ENCODE measurements around the gene PHYKPL. TPM values are rescaled to one million over a fixed set of nuclear protein-coding genes. Genes with fewer than 3 reads are reported as not detected.

Gene PHYKPL
- polyA plus RNA-seq (2012; ENCODE audit: low read depth, missing spikeins): 24.9 TPM

DNA sequence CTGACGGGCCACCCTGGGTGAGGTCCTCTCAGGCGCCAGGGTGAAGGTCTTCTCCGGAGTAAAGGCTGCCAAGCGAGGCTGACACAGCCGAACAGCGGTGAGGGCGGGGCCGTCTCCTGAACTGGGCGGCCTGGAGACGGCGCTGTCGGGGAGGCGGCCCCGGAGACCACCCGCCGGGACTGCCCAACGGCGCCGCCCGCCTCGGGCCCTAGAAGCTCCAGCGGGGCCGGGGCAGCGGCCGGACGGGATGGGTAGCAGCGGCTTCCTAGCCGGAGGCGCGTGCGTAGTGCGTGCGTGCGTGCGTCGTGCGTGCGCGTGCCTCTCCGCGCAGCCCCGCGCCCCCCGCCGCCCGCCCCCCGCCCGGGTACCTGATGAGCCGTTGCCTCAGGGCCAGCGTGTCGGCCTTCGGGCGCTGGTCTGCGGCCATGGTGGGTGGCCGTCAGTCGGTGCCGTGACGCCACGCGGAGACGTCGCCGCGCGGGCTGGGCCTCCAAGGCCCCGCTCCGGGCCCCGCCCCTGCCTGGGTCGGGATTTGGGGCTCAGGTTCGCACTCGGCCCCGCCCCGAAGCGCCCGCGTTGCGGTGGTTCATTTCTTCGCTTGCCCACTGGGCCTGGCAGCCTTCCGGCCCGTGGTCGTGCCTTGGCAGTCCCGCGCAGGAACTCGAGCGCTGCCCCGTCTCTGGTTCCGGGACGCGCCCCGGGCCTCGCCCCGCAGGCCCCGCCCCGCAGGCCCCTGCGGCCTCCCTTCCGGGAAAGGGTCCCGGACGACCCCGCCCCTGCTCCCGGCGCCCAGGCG, at the start of gene PHYKPL:
Gene PHYKPL (minus strand): TSS at position 679 of the 796 bp plus-strand sequence. CDS start 252 bp downstream, at position 427.
- TF ChIP-seq SPI1 (IDR thresholded peaks at IDR 0.05; ENCODE audit: low read depth, low read length) (no peak), POU2F2 (IDR thresholded peaks at IDR 0.05; ENCODE audit: low read depth, low read length) (0 out of 2 replicates have a peak, but pooled peaks have one; percentile 25), POLR2AphosphoS5 (IDR thresholded peaks at IDR 0.05; ENCODE audit: low read depth, low read length) (0 out of 2 replicates have a peak, but pooled peaks have one; percentile 41), PAX5 (IDR thresholded peaks at IDR 0.05; ENCODE audit: insufficient read depth, low read length, severe bottlenecking) (no peak), POLR2A (IDR thresholded peaks at IDR 0.05; ENCODE audit: low read depth, low read length) (peak; percentile 61)
- peak; percentile 89 for FAIRE-seq
- peak; percentile 76 for DNase-seq (ENCODE audit: insufficient read length, low spot score)

DNA sequence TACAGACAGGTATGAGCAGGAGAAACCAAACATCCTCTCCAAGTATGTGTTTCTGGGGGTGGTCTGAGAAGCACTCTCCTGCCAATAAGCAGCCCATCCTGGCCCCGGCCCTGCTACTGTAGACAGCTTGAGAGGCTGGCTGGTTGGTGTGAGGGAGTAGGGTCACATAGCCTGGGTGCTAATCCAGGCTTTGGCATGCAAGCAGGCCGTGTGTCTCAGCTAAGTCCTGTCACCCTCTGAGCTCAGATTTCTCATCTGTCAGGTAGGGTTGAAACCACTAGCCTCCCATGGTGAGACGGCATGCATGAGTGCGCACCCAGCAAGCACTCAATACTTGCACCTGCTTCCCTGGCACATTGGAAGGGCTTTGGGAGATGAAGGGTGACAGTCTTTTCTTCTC, 49.8 kb upstream of the PHYKPL start:
- DNase-seq (ENCODE audit: insufficient read length, low spot score) (no peak), FAIRE-seq (no peak)
- no peak for TF ChIP-seq PAX5 (IDR thresholded peaks at IDR 0.05; ENCODE audit: insufficient read depth, low read length, severe bottlenecking)
- TF ChIP-seq SPI1 (IDR thresholded peaks at IDR 0.05; ENCODE audit: low read depth, low read length): no peak
- TF ChIP-seq TAF1 (IDR thresholded peaks at IDR 0.05; ENCODE audit: low read depth, low read length): no peak
- no peak for TF ChIP-seq POLR2AphosphoS5 (IDR thresholded peaks at IDR 0.05; ENCODE audit: low read depth, low read length)
- no peak for TF ChIP-seq POU2F2 (IDR thresholded peaks at IDR 0.05; ENCODE audit: low read depth, low read length)
- no peak for TF ChIP-seq POLR2A (IDR thresholded peaks at IDR 0.05; ENCODE audit: low read depth, low read length)

DNA sequence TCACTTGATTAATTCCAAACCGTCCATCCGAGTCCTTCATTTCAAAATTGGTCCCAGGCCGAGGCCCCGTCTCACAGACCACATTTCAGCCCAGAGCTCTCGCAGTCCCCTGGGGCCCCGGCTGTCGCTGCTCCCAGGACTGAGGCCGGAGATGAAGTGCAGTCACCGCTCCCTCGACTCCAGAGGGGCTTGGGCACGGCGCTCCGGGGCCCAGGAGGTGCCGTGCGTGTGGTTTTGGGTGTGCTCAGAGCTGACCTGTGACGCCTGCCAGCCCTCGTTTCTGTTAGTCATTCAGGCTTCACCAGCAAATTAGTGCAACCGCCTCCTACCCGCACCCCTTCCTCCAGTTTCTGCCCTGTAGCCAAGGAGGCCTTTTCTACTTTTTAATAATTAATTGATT, 48.7 kb upstream of the PHYKPL start:
- DNase-seq (ENCODE audit: insufficient read length, low spot score) (no peak), FAIRE-seq (no peak)
- TF ChIP-seq POLR2A (IDR thresholded peaks at IDR 0.05; ENCODE audit: low read depth, low read length) (no peak), TAF1 (IDR thresholded peaks at IDR 0.05; ENCODE audit: low read depth, low read length) (no peak), POLR2AphosphoS5 (IDR thresholded peaks at IDR 0.05; ENCODE audit: low read depth, low read length) (no peak), PAX5 (IDR thresholded peaks at IDR 0.05; ENCODE audit: insufficient read depth, low read length, severe bottlenecking) (no peak), SPI1 (IDR thresholded peaks at IDR 0.05; ENCODE audit: low read depth, low read length) (no peak), POU2F2 (IDR thresholded peaks at IDR 0.05; ENCODE audit: low read depth, low read length) (no peak)

DNA sequence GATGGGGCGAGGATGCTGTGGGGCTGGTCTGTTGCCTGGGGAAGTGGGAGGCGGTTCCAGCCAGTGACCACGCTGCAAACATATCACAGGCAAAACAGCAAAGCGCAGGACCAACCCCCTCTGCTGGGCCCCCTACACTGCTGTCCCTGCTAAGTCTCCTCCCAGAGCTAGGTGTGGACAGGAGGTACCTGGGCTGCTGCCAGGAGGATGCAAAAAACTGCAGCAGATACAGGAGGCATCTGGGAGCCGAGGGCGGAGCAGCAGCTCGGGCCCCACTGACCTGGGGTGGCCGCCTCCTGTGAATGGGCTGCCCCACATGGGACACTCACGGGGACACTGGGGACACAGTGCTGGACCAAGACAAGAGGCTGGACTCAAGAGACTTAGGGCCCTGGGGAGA, 48.0 kb upstream of the PHYKPL start:
- no peak for TF ChIP-seq POLR2A (IDR thresholded peaks at IDR 0.05; ENCODE audit: low read depth, low read length)
- no peak for TF ChIP-seq TAF1 (IDR thresholded peaks at IDR 0.05; ENCODE audit: low read depth, low read length)
- no peak for DNase-seq (ENCODE audit: insufficient read length, low spot score)
- no peak for FAIRE-seq

DNA sequence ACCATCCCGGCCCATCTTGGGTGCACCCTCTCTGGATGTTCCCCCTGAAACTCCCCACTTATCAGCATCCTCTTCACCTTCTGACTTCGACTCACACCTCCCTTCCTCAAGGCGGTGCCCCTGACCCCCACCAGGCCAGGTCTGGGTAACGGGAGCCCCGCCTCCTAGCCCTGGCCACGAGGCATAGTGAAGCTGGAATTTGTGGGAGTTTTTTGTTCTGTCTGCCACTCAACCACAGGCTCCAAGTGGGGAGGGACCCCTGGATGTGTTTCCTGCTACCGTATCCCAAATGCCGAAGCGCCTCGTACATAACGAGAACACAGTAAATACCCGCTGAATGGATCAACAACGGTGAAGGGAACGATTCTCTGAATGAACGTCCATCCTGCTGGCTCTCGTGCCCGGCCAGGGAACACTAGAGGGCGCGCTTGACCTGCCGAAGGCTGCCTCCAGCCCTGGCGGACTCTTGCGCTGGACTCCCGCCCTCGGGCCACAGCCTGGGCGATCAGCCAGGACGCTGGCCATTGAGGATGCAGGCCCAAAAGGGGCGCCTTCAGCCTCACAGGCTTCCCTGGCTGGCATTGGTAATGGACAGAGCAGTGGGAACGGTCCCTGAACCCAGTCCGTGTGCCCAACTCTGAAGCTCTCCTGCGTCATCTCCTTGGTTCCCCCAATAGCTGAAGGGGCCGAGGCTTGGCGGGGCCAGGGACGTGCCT, 47.3 kb upstream of the PHYKPL start:
- TF ChIP-seq POU2F2 (IDR thresholded peaks at IDR 0.05; ENCODE audit: low read depth, low read length): no peak
- TF ChIP-seq SPI1 (IDR thresholded peaks at IDR 0.05; ENCODE audit: low read depth, low read length): no peak
- TF ChIP-seq TAF1 (IDR thresholded peaks at IDR 0.05; ENCODE audit: low read depth, low read length): no peak
- TF ChIP-seq POLR2AphosphoS5 (IDR thresholded peaks at IDR 0.05; ENCODE audit: low read depth, low read length): no peak
- TF ChIP-seq PAX5 (IDR thresholded peaks at IDR 0.05; ENCODE audit: insufficient read depth, low read length, severe bottlenecking): no peak
- TF ChIP-seq POLR2A (IDR thresholded peaks at IDR 0.05; ENCODE audit: low read depth, low read length): no peak
- DNase-seq (ENCODE audit: insufficient read length, low spot score) (peak; percentile 90), FAIRE-seq (peak; percentile 81)

DNA sequence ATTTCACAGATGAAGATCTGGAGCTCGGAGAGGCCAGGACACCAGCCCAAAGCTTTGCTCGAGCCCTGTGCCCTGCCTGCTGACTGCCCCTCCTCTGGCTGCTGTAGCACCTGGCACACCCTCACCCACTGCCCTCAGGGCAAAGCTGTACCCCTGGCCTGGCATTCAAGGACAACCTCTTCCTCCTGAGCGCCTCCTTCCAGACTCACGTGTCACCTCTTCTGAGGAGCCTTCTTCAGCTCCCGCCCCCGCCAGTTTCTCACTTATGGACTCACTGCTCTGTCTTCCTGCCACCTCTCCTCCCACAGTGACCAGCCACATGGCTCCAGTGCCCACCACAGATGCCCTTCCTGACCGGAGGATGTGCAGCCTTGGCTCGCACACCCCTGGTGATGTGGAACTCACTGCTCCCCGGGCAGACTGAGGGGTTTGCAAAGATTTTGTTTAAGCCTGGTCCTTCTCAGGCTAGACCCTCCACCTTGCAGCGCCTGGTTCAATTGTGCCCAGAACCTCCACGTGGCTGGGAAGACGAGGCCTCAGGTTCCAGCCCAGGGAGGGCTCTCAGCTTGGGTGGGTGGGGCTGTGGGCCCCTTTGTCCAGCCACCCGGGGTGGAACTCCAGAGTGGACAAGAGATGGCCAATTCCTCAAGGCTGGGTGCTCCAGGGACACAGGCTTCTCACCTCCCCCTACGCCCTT, 46.6 kb upstream of the PHYKPL start:
- FAIRE-seq: no peak
- TF ChIP-seq SPI1 (IDR thresholded peaks at IDR 0.05; ENCODE audit: low read depth, low read length) (no peak), TAF1 (IDR thresholded peaks at IDR 0.05; ENCODE audit: low read depth, low read length) (no peak), POLR2A (IDR thresholded peaks at IDR 0.05; ENCODE audit: low read depth, low read length) (no peak), POU2F2 (IDR thresholded peaks at IDR 0.05; ENCODE audit: low read depth, low read length) (no peak), PAX5 (IDR thresholded peaks at IDR 0.05; ENCODE audit: insufficient read depth, low read length, severe bottlenecking) (no peak), POLR2AphosphoS5 (IDR thresholded peaks at IDR 0.05; ENCODE audit: low read depth, low read length) (no peak)
- DNase-seq (ENCODE audit: insufficient read length, low spot score): no peak

DNA sequence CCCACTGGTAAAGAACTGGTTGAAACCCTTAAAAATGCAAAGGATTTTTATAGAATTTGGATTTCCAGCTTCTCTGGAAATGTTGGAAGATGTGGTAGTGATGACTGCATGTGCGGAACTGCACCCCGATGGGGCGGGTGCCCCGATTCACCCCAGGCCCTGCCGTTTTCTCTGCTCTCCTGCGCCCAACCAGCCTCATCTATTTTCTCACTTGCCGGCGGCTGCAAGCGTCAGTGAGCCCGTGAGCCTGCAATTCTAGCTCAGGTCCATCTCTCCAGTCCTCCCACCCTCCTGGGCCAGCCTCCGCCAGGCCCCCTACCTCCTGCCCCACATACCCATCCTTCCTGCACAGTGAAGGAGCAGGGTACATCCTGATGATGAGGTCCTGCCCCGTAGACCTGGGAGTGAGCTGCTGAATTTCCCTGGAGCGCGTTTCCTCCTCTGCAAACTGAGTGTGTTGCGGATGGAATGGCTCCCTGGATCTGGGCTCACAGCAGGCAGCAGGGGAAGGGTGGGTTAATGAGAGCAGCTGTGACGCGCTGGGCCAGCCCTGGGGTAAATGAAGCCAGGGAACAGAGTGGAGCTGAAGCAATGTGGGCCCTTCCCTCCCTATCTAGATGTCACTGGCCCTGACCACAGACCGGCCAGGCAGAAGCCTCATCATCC, 45.9 kb upstream of the PHYKPL start:
- DNase-seq (ENCODE audit: insufficient read length, low spot score) (no peak), FAIRE-seq (no peak)
- TF ChIP-seq PAX5 (IDR thresholded peaks at IDR 0.05; ENCODE audit: insufficient read depth, low read length, severe bottlenecking): no peak
- TF ChIP-seq POLR2A (IDR thresholded peaks at IDR 0.05; ENCODE audit: low read depth, low read length): no peak
- no peak for TF ChIP-seq TAF1 (IDR thresholded peaks at IDR 0.05; ENCODE audit: low read depth, low read length)
- TF ChIP-seq POU2F2 (IDR thresholded peaks at IDR 0.05; ENCODE audit: low read depth, low read length): no peak
- TF ChIP-seq POLR2AphosphoS5 (IDR thresholded peaks at IDR 0.05; ENCODE audit: low read depth, low read length): no peak
- no peak for TF ChIP-seq SPI1 (IDR thresholded peaks at IDR 0.05; ENCODE audit: low read depth, low read length)

DNA sequence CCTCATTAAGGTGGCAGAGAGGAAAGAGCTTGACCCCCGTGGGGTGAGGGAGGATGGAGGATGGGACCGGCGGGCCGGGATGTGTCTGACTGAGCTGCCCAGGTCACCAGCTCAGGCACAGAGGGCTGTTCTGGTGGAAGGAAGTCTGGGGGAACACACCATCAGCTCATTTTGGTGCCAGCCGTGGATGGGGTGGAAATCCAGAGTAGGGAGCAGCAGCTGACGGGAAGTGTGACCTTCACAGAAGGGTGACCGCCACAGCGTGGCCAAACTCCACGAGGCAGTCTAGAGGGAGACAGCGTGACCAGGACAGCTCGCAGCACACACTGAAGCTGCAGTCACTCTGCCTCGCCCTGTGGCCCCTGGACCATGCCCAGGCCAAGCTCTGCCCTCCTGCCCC, 45.3 kb upstream of the PHYKPL start:
- TF ChIP-seq POLR2A (IDR thresholded peaks at IDR 0.05; ENCODE audit: low read depth, low read length) (no peak), SPI1 (IDR thresholded peaks at IDR 0.05; ENCODE audit: low read depth, low read length) (no peak), POLR2AphosphoS5 (IDR thresholded peaks at IDR 0.05; ENCODE audit: low read depth, low read length) (no peak), TAF1 (IDR thresholded peaks at IDR 0.05; ENCODE audit: low read depth, low read length) (no peak), POU2F2 (IDR thresholded peaks at IDR 0.05; ENCODE audit: low read depth, low read length) (no peak), PAX5 (IDR thresholded peaks at IDR 0.05; ENCODE audit: insufficient read depth, low read length, severe bottlenecking) (no peak)
- FAIRE-seq (no peak), DNase-seq (ENCODE audit: insufficient read length, low spot score) (no peak)

Measured in GM12891 (cell line).